WTC11 (cell line): ENCODE results near the gene TGM2. TPM values are rescaled to one million over a fixed set of nuclear protein-coding genes. Genes with fewer than 3 reads are reported as not detected.

Source experiments
- ATAC-seq: fragments of 200-7000 bp; cut with Tn5 transposase; 2 replicates; pipeline ENCODE4 v1.10.0; 2021; ENCODE audit warnings: mild to moderate bottlenecking, moderate library complexity
- CTCF ChIA-PET: fragments of 300-600 bp; sonication (Branson Sonifier 250); formaldehyde crosslinking; loops from one replicate; lab custom pipeline; 2021; ENCODE audit warnings: antibody characterized with exemption; lab: Charles Lee
- POLR2A ChIA-PET: fragments of 350-600 bp; sonication (Branson Sonifier 250); formaldehyde crosslinking; loops from one replicate; lab custom pipeline; 2021; ENCODE audit warnings: antibody characterized with exemption; lab: Charles Lee
- DNase-seq: peaks from one replicate; pipeline ENCODE4 v3.0.0; 2021; ENCODE audit warnings: low spot score
- H3K27ac Mint-ChIP-seq: 2 replicates; pipeline ENCODE4 v1.8.0; 2021; ENCODE audit warnings: mixed read lengths
- H3K27me3 Mint-ChIP-seq: 2 replicates; pipeline ENCODE4 v1.8.0; 2021; ENCODE audit warnings: low read depth, mild to moderate bottlenecking, moderate library complexity, mixed read lengths
- H3K36me3 Mint-ChIP-seq: 2 replicates; pipeline ENCODE4 v1.8.0; 2021; ENCODE audit warnings: mixed read lengths
- H3K4me1 Mint-ChIP-seq: 2 replicates; pipeline ENCODE4 v1.8.0; 2022; ENCODE audit warnings: mixed read lengths
- H3K4me3 Mint-ChIP-seq: 2 replicates; pipeline ENCODE4 v1.8.0; 2021; ENCODE audit warnings: mild to moderate bottlenecking, moderate library complexity, mixed read lengths
- H3K9me3 Mint-ChIP-seq: 2 replicates; pipeline ENCODE4 v1.8.0; 2021; ENCODE audit warnings: mixed read lengths
- AR ChIP-seq: fragments of 250-450 bp; sonication (Bioruptor Pico); IDR thresholded peaks from 2 replicates; pipeline ENCODE4 v1.9.0; 2021; ENCODE audit warnings: mild to moderate bottlenecking
- CREB1 ChIP-seq: sonication (generic); formaldehyde crosslinking; IDR thresholded peaks from 2 replicates; pipeline ENCODE4 v1.8.0; 2023; ENCODE audit warnings: mild to moderate bottlenecking, missing genetic modification reagents
- CREM ChIP-seq: sonication (generic); formaldehyde crosslinking; IDR thresholded peaks from 2 replicates; pipeline ENCODE4 v1.8.1; 2022; ENCODE audit warnings: mild to moderate bottlenecking, missing genetic modification reagents, moderate library complexity
- E2F5 ChIP-seq: sonication (generic); formaldehyde crosslinking; IDR thresholded peaks from 2 replicates; pipeline ENCODE4 v1.8.1; 2022; ENCODE audit warnings: mild to moderate bottlenecking, moderate library complexity, missing genetic modification reagents
- GRHL2 ChIP-seq: fragments of 250-450 bp; sonication (Bioruptor Pico); IDR thresholded peaks from 2 replicates; pipeline ENCODE4 v1.8.0; 2022; ENCODE audit warnings: mild to moderate bottlenecking, moderate library complexity; ENCODE audit not compliant: insufficient replicate concordance, severe bottlenecking
- HMGA2 ChIP-seq: fragments of 250-450 bp; sonication (Bioruptor Pico); IDR thresholded peaks from 2 replicates; pipeline ENCODE4 v1.4.0; 2021; ENCODE audit warnings: mild to moderate bottlenecking, moderate library complexity
- HMGXB4 ChIP-seq: sonication (generic); formaldehyde crosslinking; IDR thresholded peaks from 2 replicates; pipeline ENCODE4 v1.8.1; 2023; ENCODE audit warnings: mild to moderate bottlenecking, moderate library complexity, missing genetic modification reagents
- JAZF1 ChIP-seq: fragments of 250-450 bp; sonication (Bioruptor Pico); IDR thresholded peaks from 2 replicates; pipeline ENCODE4 v1.9.0; 2021; ENCODE audit warnings: moderate library complexity, mild to moderate bottlenecking, inconsistent platforms
- KAT7 ChIP-seq: sonication (generic); formaldehyde crosslinking; IDR thresholded peaks from 2 replicates; pipeline ENCODE4 v1.8.1; 2023; ENCODE audit warnings: missing genetic modification reagents, mild to moderate bottlenecking, borderline replicate concordance
- MYBL2 ChIP-seq: sonication (generic); formaldehyde crosslinking; IDR thresholded peaks from 2 replicates; pipeline ENCODE4 v1.8.1; 2023; ENCODE audit warnings: mild to moderate bottlenecking, moderate library complexity, missing genetic modification reagents
- NFE2L1 ChIP-seq: sonication (generic); formaldehyde crosslinking; IDR thresholded peaks from 2 replicates; pipeline ENCODE4 v1.8.1; 2023; ENCODE audit warnings: missing genetic modification reagents
- OVOL2 ChIP-seq: fragments of 250-450 bp; sonication (Bioruptor Pico); IDR thresholded peaks from 2 replicates; pipeline ENCODE4 v1.9.0; 2021; ENCODE audit warnings: mild to moderate bottlenecking, borderline replicate concordance
- TP53 ChIP-seq: sonication (generic); formaldehyde crosslinking; IDR thresholded peaks from 2 replicates; pipeline ENCODE4 v1.8.1; 2023; ENCODE audit warnings: mild to moderate bottlenecking, missing genetic modification reagents
- ZNF396 ChIP-seq: fragments of 250-450 bp; sonication (Bioruptor Pico); IDR thresholded peaks from 2 replicates; pipeline ENCODE4 v1.8.0; 2021; ENCODE audit warnings: mild to moderate bottlenecking, moderate library complexity, borderline replicate concordance
- ZNF512 ChIP-seq: sonication (generic); formaldehyde crosslinking; IDR thresholded peaks from 2 replicates; pipeline ENCODE4 v1.8.1; 2022; ENCODE audit warnings: missing genetic modification reagents, borderline replicate concordance
- ZNF532 ChIP-seq: fragments of 250-450 bp; sonication (Bioruptor Pico); IDR thresholded peaks from 2 replicates; pipeline ENCODE4 v1.9.0; 2021; ENCODE audit warnings: mild to moderate bottlenecking, borderline replicate concordance
- total RNA-seq: library from RNA; stranded (reverse); gene quantifications from 3 replicates; pipeline ENCODE4 v1.2.3, GENCODE V29; 2021

TGM2 gene
- total RNA-seq, 1 experiment from 2014 or later = 1.5 TPM

GRCh38 chr20:38130687-38131587 is 34.1 kb downstream of the TGM2 start:
- POLR2A ChIA-PET = no interaction called here
- CTCF ChIA-PET = interaction anchor here (0.5 to 2.0 kb wide), 6 partner anchors 17 to 1863 kb away, joined by 3 to 7 read pairs (median 4); partner anchors contain the start of gene SNHG17

GRCh38 chr20:38129893-38130609 is 35.0 kb downstream of the TGM2 start:
- ChIA-PET CTCF (interaction anchor here (0.5 to 2.0 kb wide), 4 partner anchors 16 to 305 kb away, joined by 3 to 7 read pairs (median 3); partner anchors contain the start of gene SNHG17), POLR2A (no interaction called here)
- ATAC-seq = no peak
- Mint-ChIP-seq H3K27me3 (no peaks in the 10 kb centered on the region), H3K4me3 (no peak overlapping the region), H3K4me1 (peaks cover 5% of the 10 kb centered on the region), H3K27ac (no peak overlapping the region), H3K36me3 (no peaks in the 10 kb centered on the region), H3K9me3 (no peaks in the 10 kb centered on the region)
- TF ChIP-seq TP53 (CRISPR knock-in tag) (no peak), ZNF512 (CRISPR knock-in tag) (no peak), CREM (CRISPR knock-in tag) (no peak), E2F5 (CRISPR knock-in tag) (no peak), ZNF532 (CRISPR knock-in tag) (no peak), HMGXB4 (CRISPR knock-in tag) (no peak), ZNF396 (CRISPR knock-in tag) (no peak), KAT7 (CRISPR knock-in tag) (no peak), GRHL2 (no peak)
- peak; percentile 8 for DNase-seq

More at GRCh38 chr20:38130687-38131587, 34.1 kb downstream of the TGM2 start:
- Mint-ChIP-seq H3K4me1 (peaks cover 5% of the 10 kb centered on the region), H3K9me3 (no peaks in the 10 kb centered on the region), H3K27me3 (no peaks in the 10 kb centered on the region), H3K27ac (no peak overlapping the region), H3K36me3 (no peaks in the 10 kb centered on the region), H3K4me3 (no peak overlapping the region)
- TF ChIP-seq MYBL2 (CRISPR knock-in tag) (no peak), OVOL2 (CRISPR knock-in tag) (no peak), HMGA2 (CRISPR knock-in tag) (no peak), CREB1 (CRISPR knock-in tag) (no peak), AR (CRISPR knock-in tag) (no peak), NFE2L1 (CRISPR knock-in tag) (no peak), JAZF1 (CRISPR knock-in tag) (no peak)
- no peak for ATAC-seq
- peak; percentile 5 for DNase-seq
